Uterus (tissue), 4 donors: ENCODE data around the gene DNM3. TPM values are rescaled to one million over a fixed set of nuclear protein-coding genes. Genes with fewer than 3 reads are reported as not detected.

Experiments
- DNase-seq, 2 donors: peaks; one replicate each; pipeline ENCODE4 v3.0.0-alpha.2; 2019 to 2020
- H3K27ac ChIP-seq, 2 donors: fragments of 200-600 bp; sonication (generic); 1 replicate in 1 of 2; 2 replicates in 1 of 2; pipeline ENCODE4 v1.5.1; 2016 to 2018
- H3K27me3 ChIP-seq, 2 donors: fragments of 200-600 bp; sonication (generic); one replicate each; pipeline ENCODE4 v1.5.1; 2018 to 2019; ENCODE audit warnings: control low read depth in 1 of 2
- H3K36me3 ChIP-seq, 2 donors: fragments of 200-600 bp; sonication (generic); one replicate each; pipeline ENCODE4 v1.5.1; 2019; ENCODE audit warnings: control low read depth in 1 of 2
- H3K4me1 ChIP-seq, 2 donors: fragments of 200-600 bp; sonication (generic); one replicate each; pipeline ENCODE4 v1.5.1; 2018 to 2019; ENCODE audit warnings: control low read depth in 1 of 2
- H3K4me3 ChIP-seq, 2 donors: fragments of 200-600 bp; sonication (generic); 1 replicate in 1 of 2; 2 replicates in 1 of 2; pipeline ENCODE4 v1.5.1; 2018 to 2019; ENCODE audit warnings: mild to moderate bottlenecking in 1 of 2
- H3K9me3 ChIP-seq, 2 donors: fragments of 200-600 bp; sonication (generic); one replicate each; pipeline ENCODE4 v1.5.1; 2019; ENCODE audit warnings: control low read depth in 1 of 2
- CTCF ChIP-seq, 4 experiments: fragments of 200-600 bp in 2 of 4; fragments of 450-650 bp in 2 of 4; sonication (generic) in 2 of 4; IDR thresholded peaks; one replicate each; pipeline ENCODE4 v1.5.1; 2016 to 2019; ENCODE audit warnings: antibody characterized with exemption in 4 of 4, mild to moderate bottlenecking in 2 of 4, moderate library complexity in 1 of 4
- POLR2A ChIP-seq, 2 donors: fragments of 450-650 bp; IDR thresholded peaks; one replicate each; pipeline ENCODE4 v1.6.1; 2016; ENCODE audit warnings: antibody characterized with exemption in 2 of 2, mild to moderate bottlenecking in 1 of 2, moderate library complexity in 1 of 2
- intact Hi-C: fragments of 100-400 bp; cut with DNase I; formaldehyde crosslinking; loops from one replicate; pipeline ENCODE4 v1.15.1; 2023; ENCODE audit warnings: low total_unique reads
- total RNA-seq, 4 donors: library from RNA; depleted of rRNA in 3 of 4; stranded (reverse); fragments of >200 nt in 3 of 4; gene quantifications; one replicate each; pipeline versions ENCODE4 v1.1.0 to v1.2.4, GENCODE V29; 2014 to 2023
- donor health status: DM: yes; HTN: yes; CAD: no.

Gene DNM3
- total RNA-seq, 4 donors from 2014 or later: 4.7 to 49.2 (median 14.6) TPM

- no peak for TF ChIP-seq POLR2A (IDR thresholded peaks at IDR 0.05)
- no peak for TF ChIP-seq CTCF (IDR thresholded peaks at IDR 0.05)
- intact Hi-C loops: no loop called here
- H3K36me3 ChIP-seq: no peaks in the 10 kb centered on the region
Observed at GRCh38 chr1:171855381-171855780, 14.1 kb downstream of the DNM3 start.

GRCh38 chr1:171858696-171859095 is 17.4 kb downstream of the DNM3 start:
- TF ChIP-seq CTCF (IDR thresholded peaks at IDR 0.05) (no peak), POLR2A (IDR thresholded peaks at IDR 0.05) (no peak)
- H3K4me1 ChIP-seq: no peaks in the 10 kb centered on the region
- no peaks in the 10 kb centered on the region for H3K9me3 ChIP-seq
- intact Hi-C loops: no loop called here
- no peak for DNase-seq
- H3K4me3 ChIP-seq: no peak overlapping the region
- no peak overlapping the region for H3K27ac ChIP-seq
- no peaks in the 10 kb centered on the region for H3K36me3 ChIP-seq
- no peaks in the 10 kb centered on the region for H3K27me3 ChIP-seq

More at GRCh38 chr1:171855381-171855780, 14.1 kb downstream of the DNM3 start:
- no peak for DNase-seq
- H3K4me3 ChIP-seq: no peak overlapping the region
- no peaks in the 10 kb centered on the region for H3K9me3 ChIP-seq
- no peaks in the 10 kb centered on the region for H3K4me1 ChIP-seq
- H3K27me3 ChIP-seq: no peaks in the 10 kb centered on the region
- no peak overlapping the region for H3K27ac ChIP-seq

- H3K27ac ChIP-seq: no peak overlapping the region
- intact Hi-C loops: no loop called here
- H3K4me1 ChIP-seq: no peaks in the 10 kb centered on the region
- H3K9me3 ChIP-seq: no peaks in the 10 kb centered on the region
- no peak overlapping the region for H3K4me3 ChIP-seq
- no peaks in the 10 kb centered on the region for H3K36me3 ChIP-seq
- TF ChIP-seq CTCF (IDR thresholded peaks at IDR 0.05): no peak
- no peak for TF ChIP-seq POLR2A (IDR thresholded peaks at IDR 0.05)
- no peak for DNase-seq
- H3K27me3 ChIP-seq: no peaks in the 10 kb centered on the region
Observed at GRCh38 chr1:171860696-171861095, 19.4 kb downstream of the DNM3 start.

GRCh38 chr1:171863531-171863930 is 22.2 kb downstream of the DNM3 start:
- TF ChIP-seq CTCF (IDR thresholded peaks at IDR 0.05): no peak
- TF ChIP-seq POLR2A (IDR thresholded peaks at IDR 0.05): no peak
- no peaks in the 10 kb centered on the region for H3K9me3 ChIP-seq
- intact Hi-C loops: no loop called here
- no peaks in the 10 kb centered on the region for H3K36me3 ChIP-seq
- no peak for DNase-seq
- no peaks in the 10 kb centered on the region for H3K27me3 ChIP-seq
- H3K4me3 ChIP-seq: no peak overlapping the region
- H3K27ac ChIP-seq: no peak overlapping the region
- H3K4me1 ChIP-seq: no peaks in the 10 kb centered on the region

GRCh38 chr1:171864308-171864707 is 23.0 kb downstream of the DNM3 start:
- intact Hi-C loops: no loop called here
- Histone ChIP-seq H3K27ac (no peak overlapping the region), H3K27me3 (no peaks in the 10 kb centered on the region), H3K4me3 (no peak overlapping the region), H3K36me3 (no peaks in the 10 kb centered on the region), H3K4me1 (no peaks in the 10 kb centered on the region), H3K9me3 (no peaks in the 10 kb centered on the region)
- no peak for DNase-seq
- TF ChIP-seq CTCF (IDR thresholded peaks at IDR 0.05) (no peak), POLR2A (IDR thresholded peaks at IDR 0.05) (no peak)
